ENCODE data around the gene CADM3.

Gene CADM3

DNA sequence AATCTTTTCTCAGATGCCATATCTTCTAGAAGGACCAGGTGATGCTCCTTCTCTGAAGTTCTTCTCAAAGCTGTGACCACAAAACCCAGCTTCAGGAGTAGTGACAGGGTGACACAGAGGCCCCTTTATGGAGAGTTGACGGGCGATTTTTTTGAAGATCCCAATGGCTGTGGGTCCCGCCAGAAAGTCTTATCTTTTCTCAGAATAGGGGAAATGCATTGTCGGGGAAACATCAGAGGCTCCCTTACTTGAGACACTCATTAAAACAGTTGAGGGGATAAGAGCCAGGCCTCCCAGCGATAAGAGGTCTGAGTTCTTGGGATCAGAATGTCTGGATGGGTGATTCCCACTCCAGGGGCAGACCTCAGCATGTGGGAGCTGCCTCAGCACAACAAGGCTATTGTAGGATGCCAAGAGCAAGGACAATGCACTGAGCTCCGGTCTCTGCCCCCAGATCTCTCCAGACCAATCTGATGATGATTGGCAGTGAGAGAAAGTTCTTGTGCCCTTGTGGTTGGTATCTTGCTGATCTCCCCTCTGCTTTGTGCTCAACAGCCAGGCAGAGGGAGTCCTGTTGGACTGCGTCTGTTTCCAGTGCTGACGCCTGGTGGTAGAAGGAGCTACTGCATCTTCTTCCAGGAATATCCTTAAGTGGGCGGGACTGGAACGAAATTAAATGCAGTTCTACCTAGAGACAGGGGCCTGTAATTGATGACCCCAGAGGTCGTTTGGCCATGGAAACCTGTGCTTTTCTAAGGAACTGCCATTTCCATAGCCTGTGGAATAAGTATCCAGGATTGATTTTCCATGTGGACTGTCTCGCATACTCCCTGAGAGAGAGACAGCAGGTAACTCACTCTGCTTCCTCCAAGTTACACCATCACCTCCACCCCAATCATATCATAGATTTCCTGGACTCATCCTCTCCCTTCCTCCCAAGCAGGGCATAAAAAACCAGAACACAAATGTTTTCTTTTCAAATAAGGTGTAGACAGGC is 26.4 kb downstream of the CADM3 start:
- H3K18ac ChIP-seq (ENCODE audit: low read length): no peak overlapping the region
- no peak overlapping the region for H3K4me2 ChIP-seq (ENCODE audit: low read length)
- WGBS (ENCODE audit: extremely low coverage, insufficient coverage, low lambda C conversion rate): no CpG with 5 or more reads among the region's 12 CpGs
- no peak overlapping the region for H2BK120ac ChIP-seq (ENCODE audit: low read depth, low read length)
- no peak overlapping the region for H4K8ac ChIP-seq (ENCODE audit: low read depth, low read length)
- no peak overlapping the region for H2BK15ac ChIP-seq (replicated peaks; ENCODE audit: low read depth)
- H3K56ac ChIP-seq (ENCODE audit: low read length): no peak overlapping the region
- no peak overlapping the region for H3K4ac ChIP-seq (ENCODE audit: low read depth, low read length)
- H3K79me2 ChIP-seq (ENCODE audit: control insufficient read depth, insufficient read depth, low read length): no peaks in the 10 kb centered on the region
- no peaks in the 10 kb centered on the region for H3K27me3 ChIP-seq (ENCODE audit: insufficient read depth, low read length, poor library complexity)
- no peaks in the 10 kb centered on the region for H3K79me1 ChIP-seq (ENCODE audit: low read length)
- H3K23ac ChIP-seq (ENCODE audit: low read length): no peak overlapping the region
- no peak overlapping the region for H2BK5ac ChIP-seq (ENCODE audit: low read length)
- no peaks in the 10 kb centered on the region for H3K36me3 ChIP-seq (ENCODE audit: control insufficient read depth, insufficient read depth, low read length)
- peak; percentile 88 for DNase-seq
- no peak overlapping the region for H3K27ac ChIP-seq (ENCODE audit: low read depth, low read length)
- no peaks in the 10 kb centered on the region for H3K4me1 ChIP-seq (ENCODE audit: control insufficient read depth, low read depth, low read length)
- no peak overlapping the region for H3K9ac ChIP-seq (ENCODE audit: low read length)
- H3K4me3 ChIP-seq (ENCODE audit: low read length): no peak overlapping the region
- no peak overlapping the region for H4K5ac ChIP-seq (ENCODE audit: low read length)
- H2AK5ac ChIP-seq (ENCODE audit: low read length): no peak overlapping the region

DNA sequence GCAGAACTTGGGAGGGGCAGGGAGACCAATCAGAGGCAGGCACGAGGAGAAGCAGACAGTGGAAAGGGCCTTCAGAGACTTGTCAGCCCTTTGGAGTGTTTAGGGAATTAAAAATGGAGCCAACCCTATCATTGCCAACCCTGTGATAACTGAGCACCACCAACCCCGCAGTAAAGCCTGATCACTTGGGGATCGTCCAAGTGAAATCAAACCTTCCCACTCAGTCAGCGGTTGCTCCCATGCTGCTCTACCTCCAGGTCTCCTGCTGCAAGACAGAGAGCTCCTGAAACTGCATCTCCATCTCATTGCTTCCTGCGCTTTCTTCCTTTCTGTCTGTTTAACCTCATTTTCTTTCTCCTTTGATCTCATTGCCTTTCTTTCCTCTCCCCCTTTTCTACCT is 28.5 kb downstream of the CADM3 start:
- Histone ChIP-seq H3K36me3 (ENCODE audit: control insufficient read depth, insufficient read depth, low read length) (no peaks in the 10 kb centered on the region), H3K23ac (ENCODE audit: low read length) (no peak overlapping the region), H3K4me1 (ENCODE audit: control insufficient read depth, low read depth, low read length) (peaks cover 1% of the 10 kb centered on the region), H3K18ac (ENCODE audit: low read length) (no peak overlapping the region), H2BK120ac (ENCODE audit: low read depth, low read length) (no peak overlapping the region), H4K8ac (ENCODE audit: low read depth, low read length) (no peak overlapping the region), H2BK15ac (replicated peaks; ENCODE audit: low read depth) (no peak overlapping the region), H3K79me1 (ENCODE audit: low read length) (no peaks in the 10 kb centered on the region), H3K4me2 (ENCODE audit: low read length) (no peak overlapping the region), H3K4ac (ENCODE audit: low read depth, low read length) (no peak overlapping the region), H3K27ac (ENCODE audit: low read depth, low read length) (no peak overlapping the region), H2BK5ac (ENCODE audit: low read length) (no peak overlapping the region), H2AK5ac (ENCODE audit: low read length) (no peak overlapping the region), H3K79me2 (ENCODE audit: control insufficient read depth, insufficient read depth, low read length) (no peaks in the 10 kb centered on the region), H3K56ac (ENCODE audit: low read length) (no peak overlapping the region), H3K27me3 (ENCODE audit: insufficient read depth, low read length, poor library complexity) (no peaks in the 10 kb centered on the region), H4K5ac (ENCODE audit: low read length) (no peak overlapping the region), H3K9ac (ENCODE audit: low read length) (no peak overlapping the region), H3K4me3 (ENCODE audit: low read length) (no peak overlapping the region)
- no peak for DNase-seq
- no CpG with 5 or more reads among the region's 5 CpGs for WGBS (ENCODE audit: extremely low coverage, insufficient coverage, low lambda C conversion rate)

DNA sequence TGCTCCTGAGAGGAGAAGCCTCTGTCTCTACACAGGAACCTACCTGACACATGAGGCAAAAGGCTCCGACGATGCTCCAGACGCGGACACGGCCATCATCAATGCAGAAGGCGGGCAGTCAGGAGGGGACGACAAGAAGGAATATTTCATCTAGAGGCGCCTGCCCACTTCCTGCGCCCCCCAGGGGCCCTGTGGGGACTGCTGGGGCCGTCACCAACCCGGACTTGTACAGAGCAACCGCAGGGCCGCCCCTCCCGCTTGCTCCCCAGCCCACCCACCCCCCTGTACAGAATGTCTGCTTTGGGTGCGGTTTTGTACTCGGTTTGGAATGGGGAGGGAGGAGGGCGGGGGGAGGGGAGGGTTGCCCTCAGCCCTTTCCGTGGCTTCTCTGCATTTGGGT is 29.4 kb downstream of the CADM3 start:
- Histone ChIP-seq H3K27ac (ENCODE audit: low read depth, low read length) (no peak overlapping the region), H3K23ac (ENCODE audit: low read length) (no peak overlapping the region), H4K8ac (ENCODE audit: low read depth, low read length) (no peak overlapping the region), H3K56ac (ENCODE audit: low read length) (no peak overlapping the region), H4K5ac (ENCODE audit: low read length) (no peak overlapping the region), H3K4ac (ENCODE audit: low read depth, low read length) (no peak overlapping the region), H3K4me3 (ENCODE audit: low read length) (no peak overlapping the region), H3K9ac (ENCODE audit: low read length) (no peak overlapping the region), H3K79me1 (ENCODE audit: low read length) (no peaks in the 10 kb centered on the region), H2BK120ac (ENCODE audit: low read depth, low read length) (no peak overlapping the region), H3K4me2 (ENCODE audit: low read length) (no peak overlapping the region), H3K27me3 (ENCODE audit: insufficient read depth, low read length, poor library complexity) (no peaks in the 10 kb centered on the region), H3K4me1 (ENCODE audit: control insufficient read depth, low read depth, low read length) (peaks cover 1% of the 10 kb centered on the region), H3K79me2 (ENCODE audit: control insufficient read depth, insufficient read depth, low read length) (no peaks in the 10 kb centered on the region), H2BK15ac (replicated peaks; ENCODE audit: low read depth) (no peak overlapping the region), H2BK5ac (ENCODE audit: low read length) (no peak overlapping the region), H3K36me3 (ENCODE audit: control insufficient read depth, insufficient read depth, low read length) (no peaks in the 10 kb centered on the region), H2AK5ac (ENCODE audit: low read length) (no peak overlapping the region), H3K18ac (ENCODE audit: low read length) (no peak overlapping the region)
- no CpG with 5 or more reads among the region's 18 CpGs for WGBS (ENCODE audit: extremely low coverage, insufficient coverage, low lambda C conversion rate)
- DNase-seq: no peak

DNA sequence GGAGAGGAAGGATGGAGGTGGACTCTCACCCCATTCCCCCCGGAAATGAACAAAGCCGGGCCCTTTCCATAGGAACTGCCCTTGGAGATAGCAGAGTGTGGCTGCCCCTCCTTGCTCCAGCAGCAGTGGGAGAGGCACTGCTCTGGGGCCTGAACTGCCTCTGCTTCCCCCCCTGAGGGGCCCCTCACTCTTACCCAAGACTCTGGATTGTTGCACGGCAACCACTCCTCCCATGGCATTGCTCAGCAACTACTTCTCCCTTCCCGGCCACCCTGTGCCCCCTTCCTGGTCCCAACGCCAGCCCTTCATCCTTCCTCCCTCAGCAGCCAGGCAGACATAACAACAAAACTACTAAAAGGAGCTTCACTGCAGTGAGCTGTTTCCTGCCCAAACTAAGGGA is 30.2 kb downstream of the CADM3 start:
- no peak overlapping the region for H3K23ac ChIP-seq (ENCODE audit: low read length)
- H3K79me1 ChIP-seq (ENCODE audit: low read length): no peaks in the 10 kb centered on the region
- H3K4me1 ChIP-seq (ENCODE audit: control insufficient read depth, low read depth, low read length): peaks cover 1% of the 10 kb centered on the region
- no peak overlapping the region for H3K4me2 ChIP-seq (ENCODE audit: low read length)
- H4K8ac ChIP-seq (ENCODE audit: low read depth, low read length): no peak overlapping the region
- no peaks in the 10 kb centered on the region for H3K36me3 ChIP-seq (ENCODE audit: control insufficient read depth, insufficient read depth, low read length)
- H3K4ac ChIP-seq (ENCODE audit: low read depth, low read length): no peak overlapping the region
- no peak overlapping the region for H2BK15ac ChIP-seq (replicated peaks; ENCODE audit: low read depth)
- no peak overlapping the region for H3K9ac ChIP-seq (ENCODE audit: low read length)
- no peak overlapping the region for H3K27ac ChIP-seq (ENCODE audit: low read depth, low read length)
- H3K27me3 ChIP-seq (ENCODE audit: insufficient read depth, low read length, poor library complexity): no peaks in the 10 kb centered on the region
- H4K5ac ChIP-seq (ENCODE audit: low read length): no peak overlapping the region
- no CpG with 5 or more reads among the region's 5 CpGs for WGBS (ENCODE audit: extremely low coverage, insufficient coverage, low lambda C conversion rate)
- H3K56ac ChIP-seq (ENCODE audit: low read length): no peak overlapping the region
- no peak overlapping the region for H2AK5ac ChIP-seq (ENCODE audit: low read length)
- H3K79me2 ChIP-seq (ENCODE audit: control insufficient read depth, insufficient read depth, low read length): no peaks in the 10 kb centered on the region
- no peak overlapping the region for H3K4me3 ChIP-seq (ENCODE audit: low read length)
- no peak for DNase-seq
- H2BK120ac ChIP-seq (ENCODE audit: low read depth, low read length): no peak overlapping the region
- H3K18ac ChIP-seq (ENCODE audit: low read length): no peak overlapping the region
- H2BK5ac ChIP-seq (ENCODE audit: low read length): no peak overlapping the region

DNA sequence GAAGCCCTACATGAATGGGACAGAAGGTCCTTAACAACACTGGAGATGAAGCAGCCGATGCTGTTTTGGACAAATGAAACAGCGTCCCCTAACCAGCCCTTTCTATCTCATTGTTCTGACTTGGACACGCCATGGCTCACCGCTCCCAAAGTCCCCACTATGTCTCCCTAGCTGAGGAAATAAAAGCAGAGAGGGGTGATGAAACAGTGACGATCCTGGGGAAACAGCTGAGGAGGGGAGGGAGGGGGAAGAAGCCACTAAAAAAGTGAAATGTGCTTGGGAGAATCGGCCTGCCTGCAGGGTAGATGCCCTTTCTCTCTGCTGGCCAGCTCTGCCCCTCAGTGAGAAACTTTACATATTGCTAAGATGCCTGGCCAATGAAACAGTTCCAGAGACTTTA is 32.2 kb downstream of the CADM3 start:
- Histone ChIP-seq H3K4me2 (ENCODE audit: low read length) (no peak overlapping the region), H3K23ac (ENCODE audit: low read length) (no peak overlapping the region), H3K79me2 (ENCODE audit: control insufficient read depth, insufficient read depth, low read length) (no peaks in the 10 kb centered on the region), H3K56ac (ENCODE audit: low read length) (no peak overlapping the region), H3K18ac (ENCODE audit: low read length) (no peak overlapping the region), H3K4me3 (ENCODE audit: low read length) (no peak overlapping the region), H4K8ac (ENCODE audit: low read depth, low read length) (no peak overlapping the region), H2BK15ac (replicated peaks; ENCODE audit: low read depth) (no peak overlapping the region), H3K4ac (ENCODE audit: low read depth, low read length) (no peak overlapping the region), H2AK5ac (ENCODE audit: low read length) (no peak overlapping the region), H2BK120ac (ENCODE audit: low read depth, low read length) (no peak overlapping the region), H2BK5ac (ENCODE audit: low read length) (no peak overlapping the region), H3K27ac (ENCODE audit: low read depth, low read length) (no peak overlapping the region), H3K36me3 (ENCODE audit: control insufficient read depth, insufficient read depth, low read length) (no peaks in the 10 kb centered on the region), H4K5ac (ENCODE audit: low read length) (no peak overlapping the region), H3K4me1 (ENCODE audit: control insufficient read depth, low read depth, low read length) (peaks cover 1% of the 10 kb centered on the region), H3K27me3 (ENCODE audit: insufficient read depth, low read length, poor library complexity) (no peaks in the 10 kb centered on the region), H3K79me1 (ENCODE audit: low read length) (no peaks in the 10 kb centered on the region), H3K9ac (ENCODE audit: low read length) (no peak overlapping the region)
- no CpG with 5 or more reads among the region's 6 CpGs for WGBS (ENCODE audit: extremely low coverage, insufficient coverage, low lambda C conversion rate)
- peak; percentile 6 for DNase-seq
